Stimulated activated CD4-positive, alpha-beta T cell treated with anti-CD3 and anti-CD28 coated beads, Interleukin-2, amount 100 ng/mL, for 24 hours (primary cell): Measurements from ENCODE around the gene TIGAR.

Source experiments
- DNase-seq, 2 donors: peaks; one replicate each; pipeline ENCODE4 v3.0.0-alpha.2; 2020

TIGAR gene

DNA sequence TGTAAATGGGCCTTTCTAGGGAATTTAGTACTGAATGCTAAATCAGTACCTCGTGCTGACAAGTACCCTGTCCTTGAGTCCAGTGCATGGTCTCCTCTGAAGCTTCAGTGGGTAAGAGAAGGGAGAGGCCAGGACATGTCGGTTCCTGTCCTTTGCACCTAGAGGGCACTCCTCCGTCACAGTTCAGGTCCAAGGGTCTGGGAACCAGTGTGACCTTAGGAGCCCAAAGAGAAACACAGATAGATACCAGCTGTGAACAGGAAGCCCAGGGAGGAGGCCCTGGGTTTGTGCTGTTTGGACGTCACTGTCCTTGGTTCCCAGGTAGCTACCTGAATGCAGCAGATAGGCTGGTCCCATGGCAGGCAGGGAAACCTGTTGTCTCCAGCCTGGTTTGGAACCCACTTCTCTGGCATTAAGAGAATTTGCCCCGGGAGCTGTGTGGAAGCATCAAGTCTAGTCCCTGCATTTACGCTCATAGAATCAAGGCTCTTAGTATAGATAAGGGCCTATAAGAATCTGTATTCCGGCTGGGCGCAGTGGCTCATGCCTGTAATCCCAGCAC, 62.4 kb downstream of the TIGAR start:
- DNase-seq: no peak

- DNase-seq: no peak
Measured at GRCh38 chr12:4386801-4387200, 65.8 kb downstream of the TIGAR start.

GRCh38 chr12:4387607-4388006, 66.6 kb downstream of the TIGAR start:
- no peak for DNase-seq

GRCh38 chr12:4388032-4388431, 67.0 kb downstream of the TIGAR start:
- no peak for DNase-seq

DNA sequence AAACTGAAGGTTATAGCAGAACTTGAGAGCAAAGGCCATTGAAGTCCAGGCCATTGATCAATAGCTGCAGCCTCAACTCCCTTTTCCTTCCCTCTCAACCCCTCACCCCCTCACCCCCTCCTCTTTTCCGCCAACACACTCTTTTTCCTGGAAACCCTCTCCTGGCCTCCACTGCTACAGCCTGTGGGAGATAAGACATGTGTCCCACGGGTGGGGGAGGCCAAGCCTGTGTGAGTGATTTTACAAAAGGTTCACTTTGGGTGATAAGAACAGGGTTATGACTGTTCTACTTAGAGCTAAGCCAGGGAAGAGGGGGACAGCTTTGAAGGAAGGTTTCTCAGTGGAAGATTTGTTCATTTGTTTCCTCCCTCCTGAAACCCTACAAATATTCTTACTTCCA, 67.6 kb downstream of the TIGAR start:
- DNase-seq: no peak

GRCh38 chr12:4392223-4392742, 71.3 kb downstream of the TIGAR start:
- DNase-seq: no peak

DNA sequence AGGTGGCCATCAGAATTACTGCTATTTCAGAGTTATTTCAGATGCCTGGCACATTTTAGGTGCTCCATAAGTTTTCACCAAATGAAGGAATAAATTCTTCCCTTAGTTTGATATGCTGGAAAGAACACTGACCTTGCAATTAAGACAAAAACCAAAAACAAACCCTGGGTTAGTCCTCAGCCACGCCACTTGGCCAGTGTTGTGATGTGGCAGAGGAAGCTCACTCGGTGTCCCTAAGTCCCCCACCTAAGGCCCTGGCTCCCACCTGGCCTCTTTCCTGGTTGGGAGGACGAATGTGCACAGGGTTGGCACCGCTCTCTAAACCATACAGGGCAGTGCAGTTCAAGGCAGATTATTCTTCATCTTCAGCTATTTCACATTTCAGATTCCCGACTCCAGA, 72.2 kb downstream of the TIGAR start:
- no peak for DNase-seq

GRCh38 chr12:4395818-4396217, 74.8 kb downstream of the TIGAR start:
- DNase-seq: no peak

- DNase-seq: no peak
Measured at GRCh38 chr12:4401117-4401516, 80.1 kb downstream of the TIGAR start.

DNA sequence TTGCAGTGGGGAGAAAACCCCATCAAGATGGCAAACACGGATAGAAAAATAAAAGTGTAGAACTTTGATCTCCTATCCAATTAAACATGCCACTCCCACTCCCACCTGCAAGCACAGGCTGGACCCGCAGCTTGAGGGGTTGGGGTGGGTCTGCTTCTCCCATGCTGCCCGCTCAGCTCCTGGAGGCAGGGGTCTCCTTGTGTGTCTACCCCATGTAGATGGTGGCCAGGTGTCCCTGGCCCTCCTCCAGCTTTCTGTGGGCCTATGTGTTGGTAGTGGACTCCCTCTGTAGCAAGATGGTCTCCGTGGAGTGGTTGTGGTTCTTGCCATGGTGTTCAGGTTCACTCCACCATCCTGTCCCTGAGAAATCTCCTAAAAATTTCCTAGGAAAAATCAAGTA, 82.0 kb downstream of the TIGAR start:
- DNase-seq: no peak
